Measurements from ENCODE around the gene SORCS2.

SORCS2 gene

GRCh38 chr4:7627251-7628250 is 435.2 kb downstream of the SORCS2 start:
- in situ Hi-C loops (cut with MboI; ENCODE audit: low pct_unique_long_range_greater_than_20kb, low sequenced_read_pairs, unreplicated experiment): no loop called here
- no peak for DNase-seq (ENCODE audit: low spot score)
- TF ChIP-seq CTCF (IDR thresholded peaks at IDR 0.05; ENCODE audit: extremely low read depth, insufficient read depth, missing control alignments): no peak

GRCh38 chr4:7628432-7628831 is 436.1 kb downstream of the SORCS2 start:
- no peak for DNase-seq (ENCODE audit: low spot score)
- in situ Hi-C loops (cut with MboI; ENCODE audit: low pct_unique_long_range_greater_than_20kb, low sequenced_read_pairs, unreplicated experiment): no loop called here
- no peak for TF ChIP-seq CTCF (IDR thresholded peaks at IDR 0.05; ENCODE audit: extremely low read depth, insufficient read depth, missing control alignments)

GRCh38 chr4:7629501-7630254 is 437.3 kb downstream of the SORCS2 start:
- in situ Hi-C loops (cut with MboI; ENCODE audit: low pct_unique_long_range_greater_than_20kb, low sequenced_read_pairs, unreplicated experiment): no loop called here
- no peak for TF ChIP-seq CTCF (IDR thresholded peaks at IDR 0.05; ENCODE audit: extremely low read depth, insufficient read depth, missing control alignments)
- DNase-seq (ENCODE audit: low spot score): no peak

GRCh38 chr4:7630568-7631287 is 438.4 kb downstream of the SORCS2 start:
- in situ Hi-C loops (cut with MboI; ENCODE audit: low pct_unique_long_range_greater_than_20kb, low sequenced_read_pairs, unreplicated experiment): no loop called here
- no peak for DNase-seq (ENCODE audit: low spot score)
- no peak for TF ChIP-seq CTCF (IDR thresholded peaks at IDR 0.05; ENCODE audit: extremely low read depth, insufficient read depth, missing control alignments)

- no peak for DNase-seq (ENCODE audit: low spot score)
- in situ Hi-C loops (cut with MboI; ENCODE audit: low pct_unique_long_range_greater_than_20kb, low sequenced_read_pairs, unreplicated experiment): no loop called here
- no peak for TF ChIP-seq CTCF (IDR thresholded peaks at IDR 0.05; ENCODE audit: extremely low read depth, insufficient read depth, missing control alignments)
Observed at GRCh38 chr4:7631288-7632014, 439.1 kb downstream of the SORCS2 start.
